NCI-H748 (cell line): ENCODE measurements around the gene MAGT1.
A peak's percentile ranks its signal among the peaks of the same experiment; 100 is the strongest.
"Not testable (repeated sequence)": the region's sequence is repeated elsewhere in the genome, so short reads cannot be mapped to it uniquely, and the experiment has no call there.

Source experiments
- DNase-seq: peaks from one replicate; lab custom pipeline; 2025; ENCODE audit not compliant: unreplicated experiment; lab: John Stamatoyannopoulos, UW

Gene MAGT1

GRCh38 chrX:77894921-77895886 lies at the start of gene MAGT1:
Gene MAGT1, minus strand, starts transcription at chrX:77895435. Its CDS starts 25 bp downstream, at chrX:77895410.
- peak; percentile 98 for DNase-seq

GRCh38 chrX:77945031-77945430 lies 49.8 kb upstream of the MAGT1 start:
- DNase-seq: not testable (repeated sequence)

- DNase-seq: no peak
Observed at GRCh38 chrX:77938083-77938680, 42.9 kb upstream of the MAGT1 start.

- DNase-seq: no peak
Observed at GRCh38 chrX:77937291-77937690, 42.1 kb upstream of the MAGT1 start.

- DNase-seq: no peak
Observed at GRCh38 chrX:77936299-77936698, 41.1 kb upstream of the MAGT1 start.

- no peak for DNase-seq
Observed at GRCh38 chrX:77935886-77936285, 40.7 kb upstream of the MAGT1 start.

GRCh38 chrX:77930581-77930980 lies 35.3 kb upstream of the MAGT1 start:
- no peak for DNase-seq

GRCh38 chrX:77925764-77926163 lies 30.5 kb upstream of the MAGT1 start:
- DNase-seq: no peak

- DNase-seq: no peak
Observed at GRCh38 chrX:77924320-77924859, 29.2 kb upstream of the MAGT1 start.

- no peak for DNase-seq
Observed at GRCh38 chrX:77922787-77923186, 27.6 kb upstream of the MAGT1 start.

GRCh38 chrX:77919370-77919769 lies 24.1 kb upstream of the MAGT1 start:
- not testable (repeated sequence) for DNase-seq

- no peak for DNase-seq
Observed at GRCh38 chrX:77918568-77918967, 23.3 kb upstream of the MAGT1 start.

- no peak for DNase-seq
Observed at GRCh38 chrX:77917294-77917933, 22.2 kb upstream of the MAGT1 start.

- DNase-seq: peak; percentile 95
Observed at GRCh38 chrX:77910108-77910840, 15.0 kb upstream of the MAGT1 start, which contains the start of gene ATP7A. Gene ATP7A, plus strand, starts transcription at chrX:77910693. Its CDS starts 60,949 bp downstream, at chrX:77971642.

- DNase-seq: no peak
Observed at GRCh38 chrX:77901506-77901905, 6.3 kb upstream of the MAGT1 start.

GRCh38 chrX:77900688-77901087 lies 5.5 kb upstream of the MAGT1 start:
- no peak for DNase-seq

- peak; percentile 98 for DNase-seq
Observed at GRCh38 chrX:77899081-77899828, 4.0 kb upstream of the MAGT1 start, which contains the start of gene COX7B. Gene COX7B, plus strand, starts transcription at chrX:77899468. Its CDS starts 86 bp downstream, at chrX:77899554.

- no peak for DNase-seq
Observed at GRCh38 chrX:77893713-77894112, 1.5 kb downstream of the MAGT1 start.

- DNase-seq: no peak
Observed at GRCh38 chrX:77892887-77893286, 2.3 kb downstream of the MAGT1 start.

GRCh38 chrX:77881418-77881817 lies 13.8 kb downstream of the MAGT1 start:
- not testable (repeated sequence) for DNase-seq
